SK-N-MC (cell line): ENCODE results near the gene CYB5D1.

ENCODE experiments used
- FOXP2 ChIP-seq: optimal IDR thresholded peaks from 2 replicates; pipeline ENCODE3; 2011; ENCODE audit warnings: mild to moderate bottlenecking, moderate library complexity; ENCODE audit not compliant: insufficient read depth; ENCODE audit errors: extremely low read length, control extremely low read depth
- POLR2AphosphoS5 ChIP-seq: IDR thresholded peaks from 2 replicates; pipeline ENCODE4 v1.6.1; 2012; ENCODE audit warnings: mild to moderate bottlenecking, low read depth, low read length, borderline replicate concordance

DNA sequence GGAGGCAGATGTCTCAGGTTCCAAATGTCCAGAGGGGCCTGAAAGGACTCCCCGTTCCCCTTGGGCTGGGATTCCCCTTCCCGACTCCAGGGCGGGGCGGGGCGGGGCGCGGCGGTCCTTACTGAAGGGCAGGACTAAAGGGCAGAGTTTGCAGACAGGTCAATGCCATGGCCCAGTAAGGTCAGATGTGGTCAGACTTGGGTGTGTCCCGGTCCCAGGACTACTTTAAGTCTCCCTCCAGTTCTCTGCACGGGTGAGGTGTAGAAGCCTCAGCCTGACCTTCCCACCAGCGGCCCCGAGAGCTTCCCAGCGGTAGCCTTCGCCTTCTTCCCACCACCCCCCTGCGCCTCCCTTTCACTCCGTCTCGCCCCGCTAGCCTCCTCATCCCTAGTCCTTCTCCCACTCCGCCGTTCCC is 23.3 kb upstream of the CYB5D1 start:
- TF ChIP-seq FOXP2 (peak; percentile 6), POLR2AphosphoS5 (no peak)
